Measurements from ENCODE around the gene VWA2.

Gene VWA2

DNA sequence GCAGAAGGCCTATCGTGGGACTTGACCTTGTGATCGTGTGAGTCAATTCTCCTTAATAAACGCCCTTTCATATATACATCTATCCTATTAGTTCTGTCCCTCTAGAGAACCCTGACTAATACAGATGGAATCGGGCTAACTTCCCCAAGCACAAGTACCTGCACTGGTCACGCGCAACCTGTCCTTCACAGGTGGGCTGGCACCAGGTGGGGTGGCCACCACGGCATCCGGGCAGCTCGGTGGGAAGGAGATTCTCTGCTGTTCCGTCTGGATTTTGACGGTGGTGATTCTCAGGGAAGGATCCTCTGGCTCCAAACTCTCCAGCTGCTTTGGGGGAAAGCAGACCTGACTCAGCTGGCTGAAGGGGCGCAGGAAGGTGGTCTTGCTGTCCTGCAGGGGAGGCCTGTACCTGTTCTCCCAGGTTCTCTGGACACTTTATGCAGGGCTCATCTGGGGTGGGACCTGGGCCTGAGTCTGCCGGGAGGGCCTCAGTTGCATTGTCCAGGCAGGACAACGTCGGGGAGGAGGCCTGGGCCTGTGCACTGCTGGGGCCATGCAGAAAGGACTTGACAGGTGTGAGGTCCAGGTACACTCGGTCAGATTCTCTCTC is 61.1 kb downstream of the VWA2 start:
- DNase-seq, result no peak

GRCh38 chr10:114301177-114301576 is 62.1 kb downstream of the VWA2 start:
- no peak for DNase-seq

GRCh38 chr10:114301951-114302710 is 63.1 kb downstream of the VWA2 start:
- DNase-seq, result no peak

- no peak for DNase-seq
These were observed 64.5 kb downstream of the VWA2 start for GRCh38 chr10:114303556-114303955.

DNA sequence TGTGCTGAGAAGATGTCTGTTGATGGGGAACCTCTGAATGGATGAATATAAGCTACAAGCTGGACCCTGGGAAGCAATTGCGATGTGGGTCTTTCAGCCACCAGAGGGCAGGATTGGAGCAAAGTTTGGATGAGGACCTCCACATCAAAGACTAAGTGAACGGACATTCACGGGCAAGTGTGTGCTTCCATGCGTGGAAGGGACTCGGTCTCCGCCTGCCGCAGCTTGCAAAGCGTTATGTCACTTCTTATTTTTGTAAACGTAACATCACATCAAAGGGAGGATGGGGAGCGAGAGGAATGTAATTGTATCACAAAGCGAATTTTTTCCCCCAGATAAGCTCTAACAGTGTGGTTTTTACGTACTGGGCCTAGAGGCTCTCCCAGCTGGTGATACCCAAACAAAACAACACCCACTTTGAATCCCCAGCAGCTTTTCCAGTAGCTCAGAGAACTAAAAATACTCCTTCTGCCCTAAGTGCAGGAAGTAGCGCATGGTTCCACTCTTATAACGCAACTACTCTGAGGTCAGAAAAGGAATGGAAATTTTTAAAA is 65.0 kb downstream of the VWA2 start:
- peak; percentile 86 for DNase-seq

DNA sequence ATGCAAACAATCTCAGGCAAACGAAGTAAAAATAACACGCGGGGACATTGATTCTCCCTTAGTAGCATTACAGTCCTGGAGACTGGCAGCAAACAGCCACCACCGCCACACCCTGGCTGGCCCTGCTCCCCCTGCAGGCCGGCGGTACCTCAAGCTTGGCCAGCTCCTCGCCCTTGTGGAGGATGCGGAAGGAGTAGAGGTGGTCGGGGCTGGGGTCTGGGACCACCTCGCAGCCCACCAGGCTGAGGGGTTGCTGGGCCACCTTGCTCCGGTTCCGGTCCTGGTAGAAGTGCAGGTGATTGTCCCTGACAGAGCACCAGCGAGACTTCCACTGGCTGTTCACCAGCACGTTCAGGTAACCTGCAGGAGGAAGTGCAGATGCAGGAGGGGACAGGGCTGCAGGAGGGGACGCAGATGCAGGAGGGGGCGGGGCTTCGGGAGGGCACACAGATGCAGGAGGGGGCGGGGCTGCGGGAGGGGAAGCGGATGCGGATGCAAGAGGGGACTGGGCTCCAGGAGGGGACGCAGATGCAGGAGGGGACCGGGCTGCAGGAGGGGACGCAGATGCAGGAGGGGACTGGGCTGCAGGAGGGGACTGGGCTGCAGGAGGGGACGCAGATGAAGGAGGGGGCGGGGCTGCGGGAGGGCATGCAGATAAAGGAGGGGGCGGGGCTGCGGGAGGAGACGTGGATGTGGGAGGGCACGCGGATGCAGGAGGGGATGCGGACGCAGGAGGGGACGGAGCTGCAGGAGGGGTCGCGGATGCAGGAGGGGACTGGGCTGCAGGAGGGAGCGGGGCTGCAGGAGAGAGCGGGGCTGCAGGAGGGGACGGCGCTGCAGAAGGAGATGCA is 65.7 kb downstream of the VWA2 start:
- no peak for DNase-seq

DNA sequence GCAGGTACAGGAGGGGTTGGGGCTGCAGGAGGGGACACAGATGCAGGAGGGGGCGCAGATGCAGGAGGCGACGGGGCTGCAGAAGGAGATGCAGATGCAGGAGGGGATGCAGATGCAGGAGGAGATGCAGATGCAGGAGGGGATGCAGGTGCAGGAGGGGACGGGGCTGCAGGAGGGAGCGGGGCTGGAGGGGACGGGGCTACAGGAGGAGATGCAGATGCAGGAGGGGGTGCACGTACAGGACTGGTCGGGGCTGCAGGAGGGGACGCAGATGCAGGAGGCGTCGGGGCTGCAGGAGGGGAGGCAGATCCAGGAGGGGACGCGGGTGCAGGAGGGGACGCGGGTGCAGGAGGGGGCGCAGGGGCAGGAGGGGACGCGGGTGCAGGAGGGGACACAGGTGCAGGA is 66.5 kb downstream of the VWA2 start:
- no peak for DNase-seq

DNA sequence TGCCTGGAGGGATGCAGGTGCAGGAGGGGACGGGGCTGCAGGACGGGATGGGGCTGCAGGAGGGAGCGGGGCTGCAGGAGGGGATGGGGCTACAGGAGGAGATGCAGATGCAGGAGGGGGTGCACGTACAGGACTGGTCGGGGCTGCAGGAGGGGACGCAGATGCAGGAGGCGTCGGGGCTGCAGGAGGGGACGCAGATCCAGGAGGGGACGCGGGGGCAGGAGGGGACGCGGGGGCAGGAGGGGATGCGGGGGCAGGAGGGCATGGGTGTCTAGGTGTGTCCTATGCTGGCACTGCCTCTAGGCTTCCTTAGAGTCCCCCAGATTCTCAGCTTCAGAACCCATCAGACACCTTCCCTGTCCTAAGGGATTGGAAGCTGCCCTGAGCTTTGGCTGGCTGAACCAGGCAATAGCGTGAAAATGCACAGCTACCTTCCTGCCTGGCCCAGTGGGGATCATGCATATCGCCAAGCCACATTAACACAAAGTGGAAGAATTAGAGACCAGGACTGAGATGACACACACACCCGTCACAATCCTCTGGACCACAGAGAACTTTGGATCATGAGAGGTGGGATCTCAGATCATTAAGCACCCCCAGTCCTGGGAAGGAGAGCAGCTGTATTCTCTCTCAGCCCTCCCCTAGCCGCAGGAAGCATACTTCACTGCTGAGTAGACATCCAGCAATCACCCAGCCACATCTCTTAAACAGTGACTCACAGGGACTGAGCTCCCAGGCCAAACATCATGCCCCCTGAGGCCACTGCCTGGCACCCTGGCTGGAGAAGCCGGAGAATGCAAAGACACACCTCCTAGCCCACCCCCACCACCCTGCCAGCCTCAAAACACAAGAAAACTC is 67.3 kb downstream of the VWA2 start:
- DNase-seq, result no peak

GRCh38 chr10:114307731-114308130 is 68.7 kb downstream of the VWA2 start:
- DNase-seq, result no peak

DNA sequence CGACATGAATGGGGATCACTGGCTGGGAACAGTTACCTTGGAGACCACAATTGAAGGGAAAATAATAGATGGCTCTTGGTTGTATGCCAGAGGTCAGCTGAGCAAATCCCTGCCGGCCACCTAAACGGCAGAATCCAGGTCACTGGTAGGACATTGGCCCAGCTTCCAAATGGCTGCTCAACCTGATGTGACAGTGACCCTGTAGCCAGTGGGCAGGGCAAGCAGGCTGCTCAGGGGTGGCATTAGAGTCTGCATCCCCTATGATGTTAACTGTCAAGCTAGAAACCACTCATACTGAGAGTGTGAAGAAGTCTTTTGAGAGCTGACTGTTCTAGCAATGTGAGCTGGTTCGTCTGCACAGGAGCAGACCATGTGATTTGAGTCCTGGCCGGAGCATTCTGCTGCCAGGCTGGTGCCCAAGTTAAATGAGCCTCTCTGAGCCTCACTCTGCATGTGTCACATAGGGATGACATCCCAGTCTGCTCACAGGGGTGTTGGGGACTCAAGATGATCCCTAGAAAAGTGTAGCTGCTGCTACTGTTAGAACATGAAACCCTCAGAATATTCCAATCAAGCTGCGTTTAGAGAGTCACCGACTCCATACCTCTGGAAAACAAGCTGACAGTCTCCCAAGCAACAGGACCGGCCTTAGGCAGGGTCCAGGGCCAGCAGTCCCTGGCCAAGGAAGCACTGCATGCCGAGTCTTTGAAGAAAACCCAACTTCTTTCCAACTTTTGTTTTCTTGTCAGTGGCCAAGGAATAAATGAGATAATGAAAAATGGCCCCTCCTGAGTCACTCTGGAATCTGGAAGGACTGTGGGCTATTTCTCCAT is 69.7 kb downstream of the VWA2 start:
- no peak for DNase-seq

- DNase-seq, result no peak
These were observed 70.3 kb downstream of the VWA2 start for GRCh38 chr10:114309364-114309651.

DNA sequence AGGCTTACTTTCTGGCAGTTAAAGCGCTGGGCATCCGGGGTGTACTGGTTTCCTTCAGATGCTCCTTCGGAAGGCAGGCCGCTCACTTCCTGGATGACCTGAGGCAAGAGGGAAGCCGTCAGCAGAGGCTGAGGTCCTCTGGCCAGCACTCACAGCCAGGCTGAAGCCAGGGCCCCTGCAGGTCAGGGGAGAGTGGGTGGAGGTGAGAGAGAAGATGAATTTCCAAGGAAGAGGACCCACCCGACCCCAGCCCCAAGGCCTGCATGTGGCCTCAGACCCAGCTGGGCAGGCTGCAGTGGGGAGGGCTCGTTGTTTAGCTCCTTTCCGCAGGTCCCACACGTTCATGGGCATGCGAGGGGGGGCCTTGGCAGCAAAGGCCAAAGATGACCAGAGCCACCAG is 71.3 kb downstream of the VWA2 start:
- no peak for DNase-seq

GRCh38 chr10:114311023-114311422 is 72.0 kb downstream of the VWA2 start:
- DNase-seq, result no peak

DNA sequence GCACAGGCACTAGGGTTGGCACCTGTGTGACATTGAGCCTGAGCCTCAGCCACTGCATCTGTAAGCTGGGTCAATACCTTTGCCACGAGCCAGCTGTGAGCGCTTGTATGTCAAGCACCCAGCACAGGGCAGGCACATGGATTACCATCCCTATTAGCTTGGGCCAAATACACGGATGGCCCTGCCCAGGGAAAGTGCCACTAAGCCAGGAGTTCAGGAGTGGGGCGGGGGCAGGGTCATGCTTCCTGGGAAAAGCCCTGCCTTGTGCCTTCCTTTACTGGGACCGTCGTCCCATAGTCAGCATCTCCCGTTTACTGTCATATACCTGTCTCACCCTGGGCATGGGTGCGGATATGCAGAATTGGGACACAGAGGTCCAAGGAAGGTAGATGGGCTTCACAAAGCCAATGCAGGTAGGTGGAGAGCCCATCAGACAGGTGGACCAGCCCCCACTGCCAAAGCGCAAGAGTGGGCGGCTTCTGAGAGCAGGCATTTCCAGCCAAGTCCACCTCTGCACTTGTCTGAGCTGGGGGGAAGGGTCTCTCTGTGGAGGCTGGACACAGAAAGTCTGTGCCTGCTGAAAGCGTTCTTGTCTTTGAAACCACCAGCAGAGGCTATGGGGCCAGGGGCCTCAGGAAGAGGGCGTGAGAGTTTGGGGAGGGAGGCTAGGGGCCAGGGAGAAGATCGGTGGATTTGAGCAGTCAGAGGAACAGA is 72.6 kb downstream of the VWA2 start:
- DNase-seq, result no peak

- DNase-seq, result no peak
These were observed 74.1 kb downstream of the VWA2 start for GRCh38 chr10:114313139-114313538.

GRCh38 chr10:114313866-114314265 is 74.8 kb downstream of the VWA2 start:
- DNase-seq, result no peak

DNA sequence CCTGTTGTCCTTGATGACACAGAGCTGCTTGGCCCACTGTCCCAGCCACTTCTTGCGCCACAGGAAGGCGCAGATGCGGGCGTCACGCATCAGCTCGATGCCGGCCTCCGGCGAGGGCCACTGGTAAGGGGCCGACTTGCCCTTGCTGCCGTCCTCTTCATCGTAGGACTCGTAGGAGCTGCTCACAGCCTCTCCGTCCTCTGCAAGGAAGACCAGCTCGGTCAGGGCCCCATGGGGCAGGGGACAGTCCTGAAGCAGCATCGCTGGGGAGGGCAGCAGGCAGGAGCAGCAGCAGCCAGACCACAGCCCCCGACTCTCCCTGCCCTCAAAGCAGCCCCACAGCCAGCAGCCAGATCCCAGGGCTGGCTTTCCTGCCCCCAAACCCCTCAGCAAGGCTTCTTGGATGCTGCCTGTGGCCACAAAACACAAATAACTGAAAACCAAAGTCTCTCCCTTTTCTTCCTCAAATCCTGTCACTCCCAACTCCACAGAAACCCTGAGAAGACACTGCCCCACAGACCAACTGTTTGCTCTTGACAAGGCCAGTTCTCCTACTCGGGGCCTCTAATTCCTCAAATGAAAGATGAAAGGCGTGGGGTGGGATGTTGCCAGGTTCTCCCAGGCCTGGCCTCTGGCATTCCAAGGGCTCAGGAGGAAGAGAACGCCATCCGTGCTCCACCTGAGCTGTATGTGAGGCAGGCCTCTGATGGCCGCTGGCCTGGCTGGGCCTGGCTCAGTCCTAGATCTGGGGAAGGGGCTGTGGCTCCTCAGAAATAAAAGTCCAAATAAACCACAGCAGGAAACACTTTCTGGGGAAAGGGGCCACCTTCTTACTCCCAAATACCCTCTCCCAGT is 76.7 kb downstream of the VWA2 start:
- DNase-seq, result no peak

GRCh38 chr10:114316744-114317143 is 77.7 kb downstream of the VWA2 start:
- DNase-seq, result no peak

DNA sequence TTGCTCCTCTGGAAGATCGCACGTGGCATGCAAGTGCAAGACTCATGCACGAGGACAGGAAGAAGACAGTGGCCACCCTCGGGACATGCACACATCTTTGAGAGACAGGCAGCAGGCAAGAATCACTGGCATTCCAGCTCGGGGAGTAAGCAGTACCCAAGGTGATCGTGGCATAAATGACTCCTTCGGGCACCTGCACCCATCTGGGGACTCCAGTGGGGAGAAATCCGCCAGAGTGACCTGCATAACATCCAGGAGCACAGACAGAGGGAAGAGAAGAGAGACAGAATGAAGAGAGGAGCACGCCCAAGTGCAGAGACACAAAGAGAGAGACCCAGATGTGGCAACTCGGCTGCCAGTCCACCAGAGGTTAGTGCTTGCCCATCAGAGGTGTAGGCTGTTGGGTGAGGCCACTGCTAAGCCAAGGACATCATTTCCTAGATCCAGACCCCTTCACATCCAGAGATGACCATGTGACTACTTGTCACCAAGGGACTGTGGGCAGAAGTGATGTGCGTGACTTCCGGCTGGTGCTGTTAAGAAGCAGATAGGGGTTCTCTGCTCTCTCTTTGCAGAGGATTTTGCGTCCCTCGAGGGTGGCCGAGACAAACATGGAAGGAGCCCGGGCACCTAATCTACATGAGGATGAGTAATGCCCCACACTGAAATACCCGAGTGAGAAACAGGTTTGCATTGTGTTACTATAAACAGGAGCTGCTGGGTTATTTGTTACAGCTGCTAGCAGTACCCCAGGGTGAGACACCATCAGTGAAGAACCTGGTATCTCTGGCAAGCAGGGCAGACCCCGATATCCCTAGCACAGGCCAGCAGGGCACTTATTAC is 80.6 kb downstream of the VWA2 start:
- no peak for DNase-seq

Measured in OCI-M1 (cell line).